Stimulated activated CD4-positive, alpha-beta T cell treated with anti-CD3 and anti-CD28 coated beads, Interleukin-12 subunit alpha, Interleukin-12 subunit beta, amount 100 ng/mL, for 4 hours (primary cell): Measurements from ENCODE around the gene CHST6.
"Not testable (repeated sequence)": the region's sequence is repeated elsewhere in the genome, so short reads cannot be mapped to it uniquely, and the experiment has no call there.

Experiments used
- DNase-seq: peaks from one replicate; pipeline ENCODE4 v3.0.0-alpha.2; 2020

Gene CHST6

DNA sequence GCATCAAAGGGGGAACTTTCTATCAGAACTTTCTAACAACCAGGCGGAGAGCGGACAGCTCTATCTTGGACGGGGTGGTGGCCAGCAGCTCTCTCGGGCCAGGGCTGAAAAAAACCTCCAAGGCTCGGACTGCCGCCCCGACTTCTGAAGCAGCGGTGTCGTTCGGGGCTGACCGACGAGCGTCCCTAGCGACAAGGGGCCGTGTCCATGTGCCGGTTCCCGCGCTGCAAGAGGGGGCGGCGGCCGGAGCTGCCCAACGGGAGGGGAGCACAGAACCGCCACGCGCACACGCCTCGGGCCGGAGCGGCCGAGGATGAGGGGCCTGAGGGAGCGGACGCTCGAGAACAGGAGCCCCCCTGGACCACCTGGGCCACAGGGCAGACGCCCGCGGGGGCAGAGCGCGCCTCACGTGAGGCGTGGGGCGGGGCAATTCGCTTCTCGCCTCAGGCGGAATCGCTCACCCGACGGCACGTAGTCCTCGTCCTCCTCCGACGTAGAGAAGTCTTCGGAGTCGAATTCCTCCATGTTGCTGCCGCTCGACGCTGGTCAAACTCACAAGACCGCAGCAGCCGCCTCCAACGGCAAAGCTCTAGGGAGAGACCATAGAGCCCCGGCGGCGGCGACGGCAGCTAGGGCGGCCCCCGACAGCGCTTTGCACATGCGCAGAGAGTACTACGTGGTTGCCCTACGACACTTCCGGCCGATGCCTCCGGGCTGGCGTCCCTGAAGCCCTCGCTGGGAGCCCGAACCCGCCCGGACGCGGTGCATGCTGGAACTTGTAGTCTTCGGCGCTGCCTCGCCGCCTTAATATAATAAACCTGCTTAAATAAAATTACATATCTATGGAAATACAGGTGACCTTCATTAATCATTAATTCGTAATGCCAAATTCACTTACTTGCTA is 62.2 kb downstream of the CHST6 start, which contains the start of gene CFDP1:
Gene CFDP1 (minus strand): TSS at position 676 of the 904 bp plus-strand sequence. CDS start 151 bp downstream, at position 525.
- DNase-seq, result peak; percentile 93

DNA sequence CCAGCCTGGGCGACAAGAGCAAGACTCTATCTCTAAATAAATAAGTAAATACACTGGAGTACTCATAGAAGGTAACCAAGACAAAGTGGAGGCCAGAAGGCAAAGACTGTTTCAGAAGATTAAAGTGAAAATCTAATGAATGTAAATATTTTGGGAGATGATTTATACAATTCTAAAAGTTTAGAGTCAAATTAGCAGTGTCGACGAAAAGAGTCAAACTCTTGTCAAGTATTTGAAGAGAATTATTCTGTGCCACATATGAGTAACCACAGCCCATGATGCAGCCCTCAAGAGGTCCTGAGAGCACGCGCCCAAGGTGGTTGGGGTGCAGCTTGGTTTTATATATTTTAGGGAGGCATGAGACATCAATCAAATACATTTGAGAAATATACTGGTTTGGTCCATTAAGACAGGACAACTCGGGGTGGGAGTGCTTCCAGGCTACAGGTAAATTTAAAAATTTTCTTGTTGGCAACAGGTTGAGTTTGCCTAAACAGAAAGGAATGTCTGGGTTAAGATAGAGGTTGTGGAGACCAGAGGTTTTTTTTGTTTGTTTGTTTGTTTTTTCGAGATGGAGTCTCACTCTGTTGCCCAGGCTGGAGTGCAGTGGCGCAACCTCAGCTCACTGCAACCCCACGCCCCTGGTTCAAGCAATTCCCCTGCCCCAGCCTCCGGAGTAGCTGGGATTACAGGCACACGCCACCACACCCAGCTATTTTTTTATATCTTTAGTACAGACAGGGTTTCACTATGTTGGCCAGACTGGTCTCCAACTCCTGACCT is 65.4 kb downstream of the CHST6 start:
- DNase-seq, result no peak

DNA sequence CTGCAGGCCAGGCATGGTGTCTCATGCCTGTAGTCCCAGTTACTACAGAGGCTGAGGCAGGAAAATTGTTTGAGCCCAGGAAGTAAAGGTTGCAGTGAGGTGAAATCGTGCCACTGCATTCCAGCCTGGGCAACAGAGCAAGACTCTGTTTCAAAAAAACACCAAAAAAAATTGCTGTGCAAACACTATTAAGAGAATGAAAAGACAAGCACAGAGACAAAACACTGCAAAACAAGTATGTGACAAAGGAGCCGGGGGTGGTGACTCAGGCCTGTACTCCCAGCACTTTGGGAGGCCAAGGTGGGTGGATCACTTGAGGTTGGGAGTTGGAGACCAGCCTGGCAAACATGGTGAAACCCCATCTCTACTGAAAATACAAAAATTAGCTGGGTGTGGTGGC is 68.7 kb downstream of the CHST6 start:
- DNase-seq, result not testable (repeated sequence)

DNA sequence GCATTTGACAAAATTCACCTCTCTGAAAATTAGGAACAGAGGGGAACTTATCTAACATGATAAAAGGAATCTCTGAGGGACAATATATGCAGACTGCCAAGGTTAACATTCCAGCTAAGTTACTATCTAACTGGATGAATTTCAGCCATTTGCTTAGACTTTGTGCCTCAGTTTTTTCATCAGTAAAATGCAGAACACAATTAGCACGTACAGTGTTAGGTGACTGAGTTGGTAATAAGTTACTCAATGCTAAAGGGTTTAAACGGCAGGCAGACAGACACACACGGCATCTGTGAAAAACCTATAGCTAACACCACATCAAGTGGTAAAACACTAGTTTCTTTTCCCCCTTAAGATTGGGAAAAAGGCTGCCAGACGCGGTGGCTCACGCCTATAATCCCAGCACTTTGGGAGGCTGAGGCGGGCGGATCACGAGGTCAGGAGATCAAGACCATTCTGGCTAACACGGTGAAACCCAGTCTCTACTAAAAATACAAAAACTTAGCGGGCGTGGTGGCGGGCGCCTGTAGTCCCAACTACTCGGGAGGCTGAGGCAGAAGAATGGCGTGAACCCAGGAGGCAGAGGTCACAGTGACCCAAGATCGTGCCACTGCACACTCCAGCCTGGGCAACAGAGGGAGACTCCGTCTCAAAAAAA is 71.0 kb downstream of the CHST6 start:
- DNase-seq, result not testable (repeated sequence)

DNA sequence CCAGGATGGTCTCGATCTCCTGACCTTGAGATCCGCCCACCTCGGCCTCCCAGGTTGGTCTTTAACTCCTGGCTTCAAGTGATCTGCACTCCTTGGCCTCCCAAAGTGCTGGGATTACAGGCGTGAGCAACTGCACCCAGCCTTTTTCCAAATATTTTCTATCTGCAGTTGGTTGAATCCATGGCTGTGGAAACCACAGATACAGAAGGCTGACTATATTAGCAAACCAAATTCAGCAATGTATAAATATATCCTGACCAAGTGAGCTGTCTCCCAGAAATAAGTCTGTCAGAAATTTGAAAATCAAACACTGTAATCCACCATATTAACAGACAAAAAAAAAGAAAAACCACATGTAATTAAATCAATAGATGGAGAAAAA is 71.5 kb downstream of the CHST6 start:
- no peak for DNase-seq
